Mucosa of descending colon (tissue), 3 donors: Measurements from ENCODE around the gene GPR176. TPM values are rescaled to one million over a fixed set of nuclear protein-coding genes. Genes with fewer than 3 reads are reported as not detected.
A peak's percentile ranks its signal among the peaks of the same experiment; 100 is the strongest.

Source experiments
- ATAC-seq: fragments of 200-7000 bp; cut with Tn5 transposase; one replicate; pipeline ENCODE4 v1.9.1; 2020; ENCODE audit warnings: mild to moderate bottlenecking, moderate library complexity
- DNase-seq, 3 donors: peaks; one replicate each; pipeline ENCODE4 v3.0.0-alpha.2; 2020
- H3K36me3 ChIP-seq: fragments of 200-600 bp; one replicate; pipeline ENCODE4 v1.8.0; 2021; ENCODE audit warnings: low read depth, mild to moderate bottlenecking
- H3K4me1 ChIP-seq: fragments of 200-600 bp; one replicate; pipeline ENCODE4 v1.8.0; 2021; ENCODE audit warnings: low read depth, mild to moderate bottlenecking
- H3K4me3 ChIP-seq: fragments of 200-600 bp; one replicate; pipeline ENCODE4 v1.8.0; 2021; ENCODE audit warnings: mild to moderate bottlenecking
- H3K9me3 ChIP-seq: fragments of 200-600 bp; one replicate; pipeline ENCODE4 v1.8.0; 2021; ENCODE audit warnings: mild to moderate bottlenecking
- intact Hi-C, 2 donors: fragments of 100-400 bp; cut with DNase I in 1 of 2; cut with micrococcal nuclease in 1 of 2; formaldehyde crosslinking; loops; one replicate each; pipeline versions ENCODE4 v1.11.0 to v1.11.1; 2022; cut with DNase I, micrococcal nuclease
- total RNA-seq, 3 donors: library from RNA; stranded (reverse); fragmentation: NEBNext Ultra II Directional in 2 of 3; extraction: Animal tissue kit (Norgen Biotek cat#: 25700) in 2 of 3; gene quantifications; one replicate each; pipeline versions ENCODE4 v1.2.1 to v1.2.4, GENCODE V29; 2021 to 2023
- TF ChIP-seq, protein P1 (sequence below): fragments of 200-600 bp; IDR thresholded peaks from one replicate; pipeline ENCODE4 v1.8.0; 2022; ENCODE audit warnings: antibody characterized with exemption, mild to moderate bottlenecking
- donor health status: DM: no; HTN: no; CAD: no; lungs with moderate emphysema.
- donor health status: DM: no; HTN: no; CAD: no.
- donor health status: DM: no; HTN: yes; CAD: no.

Gene GPR176
- total RNA-seq, 3 donors from 2014 or later: 0.32 to 4.9 (median 1.2) TPM

DNA sequence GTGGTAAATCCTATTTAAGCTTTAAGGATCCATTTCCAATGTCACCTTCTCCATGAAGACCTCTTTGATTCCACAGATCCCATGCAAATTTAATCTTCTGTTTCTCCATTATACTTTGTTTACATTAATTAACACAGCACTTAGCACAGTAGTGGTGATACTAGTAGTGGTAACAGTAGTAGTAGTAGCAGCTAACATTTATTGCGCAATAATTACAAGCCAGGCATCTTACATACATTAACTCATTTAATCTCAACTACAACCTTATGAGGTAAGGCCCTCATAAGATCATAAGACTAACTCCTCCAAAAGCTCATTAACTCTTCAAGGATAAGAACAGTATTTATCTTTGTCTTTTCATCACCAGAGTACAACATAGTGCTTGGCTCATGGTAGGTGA is 82.6 kb downstream of the GPR176 start:
- TF ChIP-seq, protein P1, sequence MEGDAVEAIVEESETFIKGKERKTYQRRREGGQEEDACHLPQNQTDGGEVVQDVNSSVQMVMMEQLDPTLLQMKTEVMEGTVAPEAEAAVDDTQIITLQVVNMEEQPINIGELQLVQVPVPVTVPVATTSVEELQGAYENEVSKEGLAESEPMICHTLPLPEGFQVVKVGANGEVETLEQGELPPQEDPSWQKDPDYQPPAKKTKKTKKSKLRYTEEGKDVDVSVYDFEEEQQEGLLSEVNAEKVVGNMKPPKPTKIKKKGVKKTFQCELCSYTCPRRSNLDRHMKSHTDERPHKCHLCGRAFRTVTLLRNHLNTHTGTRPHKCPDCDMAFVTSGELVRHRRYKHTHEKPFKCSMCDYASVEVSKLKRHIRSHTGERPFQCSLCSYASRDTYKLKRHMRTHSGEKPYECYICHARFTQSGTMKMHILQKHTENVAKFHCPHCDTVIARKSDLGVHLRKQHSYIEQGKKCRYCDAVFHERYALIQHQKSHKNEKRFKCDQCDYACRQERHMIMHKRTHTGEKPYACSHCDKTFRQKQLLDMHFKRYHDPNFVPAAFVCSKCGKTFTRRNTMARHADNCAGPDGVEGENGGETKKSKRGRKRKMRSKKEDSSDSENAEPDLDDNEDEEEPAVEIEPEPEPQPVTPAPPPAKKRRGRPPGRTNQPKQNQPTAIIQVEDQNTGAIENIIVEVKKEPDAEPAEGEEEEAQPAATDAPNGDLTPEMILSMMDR: no peak
- ATAC-seq (no peak), DNase-seq (no peak)
- Histone ChIP-seq H3K4me1 (no peaks in the 10 kb centered on the region), H3K9me3 (no peaks in the 10 kb centered on the region), H3K4me3 (no peak overlapping the region), H3K36me3 (no peaks in the 10 kb centered on the region)
- intact Hi-C loops: no loop called here

DNA sequence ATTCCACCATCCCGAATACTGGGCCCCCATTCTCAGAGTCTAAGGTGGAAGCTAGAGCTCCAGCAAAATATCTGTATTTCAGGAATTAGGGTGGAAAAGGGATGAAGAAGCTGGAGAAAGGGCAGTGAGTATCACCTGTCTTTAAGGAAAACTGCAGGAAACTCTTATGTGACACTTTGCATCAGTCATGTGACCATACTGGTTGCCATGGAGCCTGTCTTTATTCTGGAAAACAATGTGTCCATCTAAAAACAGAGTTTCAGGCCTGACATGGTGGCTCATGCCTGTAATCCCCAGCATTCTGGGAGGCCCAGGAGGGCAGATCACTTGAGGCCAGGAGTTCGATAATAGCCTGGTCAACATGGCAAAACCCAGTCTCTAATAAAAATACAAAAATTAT is 84.5 kb downstream of the GPR176 start:
- DNase-seq: no peak
- intact Hi-C loops: no loop called here
- H3K36me3 ChIP-seq: no peaks in the 10 kb centered on the region
- no peaks in the 10 kb centered on the region for H3K9me3 ChIP-seq
- ATAC-seq: no peak
- H3K4me3 ChIP-seq: no peak overlapping the region
- no peaks in the 10 kb centered on the region for H3K4me1 ChIP-seq
- TF ChIP-seq, protein P1: no peak

DNA sequence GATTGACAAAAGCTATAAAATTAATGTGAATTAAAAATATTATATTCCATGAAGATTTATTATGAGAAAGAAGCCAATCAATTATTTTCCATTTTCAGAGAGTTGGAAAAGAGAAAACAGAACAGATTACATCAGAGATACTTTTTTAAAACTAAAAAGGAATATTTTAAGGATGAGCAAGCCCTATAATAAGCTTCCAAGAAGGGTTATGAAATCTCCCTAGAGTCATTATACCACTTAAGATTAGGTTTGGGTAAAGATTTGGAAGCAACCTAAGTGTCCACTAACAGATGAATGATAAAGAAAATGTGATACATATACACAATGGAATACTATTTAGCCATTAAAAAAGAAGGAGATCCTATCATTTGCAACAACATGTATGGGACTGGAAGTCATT is 85.8 kb downstream of the GPR176 start:
- TF ChIP-seq, protein P1: no peak
- Histone ChIP-seq H3K9me3 (no peaks in the 10 kb centered on the region), H3K36me3 (no peaks in the 10 kb centered on the region), H3K4me3 (no peak overlapping the region), H3K4me1 (no peaks in the 10 kb centered on the region)
- intact Hi-C loops: no loop called here
- ATAC-seq: no peak
- no peak for DNase-seq

DNA sequence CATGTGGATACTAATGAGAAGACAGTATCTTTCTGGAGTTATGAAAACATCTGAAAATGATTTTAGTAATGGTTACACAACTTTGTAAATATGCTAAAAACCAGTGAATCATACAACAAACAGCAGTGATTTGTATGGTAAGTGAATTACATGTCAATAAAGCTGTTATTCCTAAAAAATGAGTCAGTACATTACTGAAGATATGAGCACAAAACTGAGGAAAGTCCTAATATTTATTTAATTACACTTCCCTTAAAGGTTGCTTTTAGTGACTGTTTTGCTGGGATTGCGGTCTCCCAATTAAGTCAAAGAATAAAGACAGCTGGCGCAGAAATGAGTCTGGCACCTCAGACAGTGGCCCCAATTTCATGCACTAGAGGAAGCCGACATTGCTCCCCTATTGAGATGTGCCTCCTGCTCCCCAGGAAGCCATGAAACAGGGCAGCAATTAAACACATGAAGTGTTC is 86.5 kb downstream of the GPR176 start:
- H3K4me3 ChIP-seq: no peak overlapping the region
- no peaks in the 10 kb centered on the region for H3K4me1 ChIP-seq
- no peaks in the 10 kb centered on the region for H3K36me3 ChIP-seq
- TF ChIP-seq, protein P1: no peak
- no peak for DNase-seq
- ATAC-seq: no peak
- intact Hi-C loops: no loop called here
- no peaks in the 10 kb centered on the region for H3K9me3 ChIP-seq

DNA sequence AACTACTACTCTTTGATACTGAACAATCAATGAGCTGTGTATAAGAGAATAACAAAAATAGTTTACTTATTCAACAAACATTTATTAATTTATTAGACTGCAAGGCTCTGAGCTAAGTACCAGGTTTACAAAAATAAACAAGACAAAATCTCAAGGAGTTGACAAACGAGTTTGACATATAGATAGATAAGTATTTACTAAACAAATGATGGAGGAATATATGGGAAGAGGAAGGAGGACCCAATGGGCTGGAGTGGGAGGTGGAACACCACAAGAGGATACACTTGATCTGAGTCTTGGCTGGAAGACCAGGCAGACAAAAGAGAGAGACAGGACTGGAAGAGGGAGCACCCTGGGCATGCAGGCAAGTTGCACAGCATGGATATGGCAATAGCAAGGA is 89.9 kb downstream of the GPR176 start:
- TF ChIP-seq, protein P1: no peak

DNA sequence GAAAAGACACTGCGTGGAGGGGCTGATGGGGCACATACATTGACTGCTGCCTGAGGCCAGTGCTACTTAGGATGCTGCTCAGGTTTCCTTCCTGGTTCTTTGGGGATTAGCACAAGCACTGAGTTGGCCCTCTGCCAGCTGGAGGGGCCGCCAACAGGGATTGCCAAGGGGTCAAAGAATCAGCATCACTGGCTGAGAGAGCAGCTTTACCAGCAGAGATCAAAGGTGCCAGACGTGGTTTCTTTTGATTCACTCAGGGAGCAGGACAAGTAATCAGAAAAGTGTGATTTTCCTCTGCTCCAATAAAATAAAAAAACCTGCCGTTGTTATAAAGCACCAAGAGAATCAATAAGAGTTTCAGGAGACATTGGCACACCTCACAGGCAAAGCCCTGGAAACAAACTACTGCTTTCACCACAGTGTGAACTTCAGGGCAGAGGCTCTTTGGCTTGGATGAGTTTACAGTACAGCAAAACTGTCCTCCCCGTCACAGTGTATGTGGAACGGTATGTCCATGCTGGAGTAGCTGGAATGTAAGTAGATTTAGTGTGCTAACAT is 91.6 kb downstream of the GPR176 start:
- Histone ChIP-seq H3K4me3 (no peak overlapping the region), H3K9me3 (no peaks in the 10 kb centered on the region), H3K36me3 (no peaks in the 10 kb centered on the region), H3K4me1 (no peaks in the 10 kb centered on the region)
- TF ChIP-seq, protein P1: no peak
- intact Hi-C loops: no loop called here
- ATAC-seq: peak; percentile 33
- DNase-seq: peak; percentile 23 to 47 (median 37)

More for the DNA sequence above, 89.9 kb downstream of the GPR176 start:
- Histone ChIP-seq H3K36me3 (no peaks in the 10 kb centered on the region), H3K9me3 (no peaks in the 10 kb centered on the region), H3K4me3 (no peak overlapping the region), H3K4me1 (no peaks in the 10 kb centered on the region)
- ATAC-seq (no peak), DNase-seq (no peak)
- intact Hi-C loops: no loop called here
